Islet of Langerhans (tissue), 1 donor: ENCODE measurements around the gene TTLL5.

Experiments used
- FAIRE-seq: peaks from one replicate; lab custom pipeline; 2011; peaks lifted over from hg19 to GRCh38; lab: Jason Lieb, UNC

The TTLL5 gene

GRCh38 chr14:75736845-75737485 lies 75.9 kb downstream of the TTLL5 start:
- FAIRE-seq, result no peak

- no peak for FAIRE-seq
Measured at GRCh38 chr14:75738192-75738591, 77.1 kb downstream of the TTLL5 start.

GRCh38 chr14:75742867-75743266 lies 81.8 kb downstream of the TTLL5 start:
- no peak for FAIRE-seq

GRCh38 chr14:75747899-75748298 lies 86.9 kb downstream of the TTLL5 start:
- no peak for FAIRE-seq

- no peak for FAIRE-seq
Measured at GRCh38 chr14:75748336-75748735, 87.3 kb downstream of the TTLL5 start.

GRCh38 chr14:75751296-75751695 lies 90.2 kb downstream of the TTLL5 start:
- no peak for FAIRE-seq

- no peak for FAIRE-seq
Measured at GRCh38 chr14:75752086-75752485, 91.0 kb downstream of the TTLL5 start.

- FAIRE-seq, result no peak
Measured at GRCh38 chr14:75752907-75753594, 92.0 kb downstream of the TTLL5 start.

GRCh38 chr14:75753696-75754095 lies 92.7 kb downstream of the TTLL5 start:
- no peak for FAIRE-seq

- FAIRE-seq, result no peak
Measured at GRCh38 chr14:75757644-75758402, 96.8 kb downstream of the TTLL5 start.

GRCh38 chr14:75764020-75764419 lies 103.0 kb downstream of the TTLL5 start:
- FAIRE-seq, result no peak

- FAIRE-seq, result no peak
Measured at GRCh38 chr14:75769047-75769685, 108.1 kb downstream of the TTLL5 start.

- no peak for FAIRE-seq
Measured at GRCh38 chr14:75770635-75771034, 109.6 kb downstream of the TTLL5 start.

- no peak for FAIRE-seq
Measured at GRCh38 chr14:75771595-75771994, 110.5 kb downstream of the TTLL5 start.

- no peak for FAIRE-seq
Measured at GRCh38 chr14:75773046-75773445, 112.0 kb downstream of the TTLL5 start.

- no peak for FAIRE-seq
Measured at GRCh38 chr14:75781096-75781495, 120.0 kb downstream of the TTLL5 start.

- no peak for FAIRE-seq
Measured at GRCh38 chr14:75783184-75783583, 122.1 kb downstream of the TTLL5 start.

- FAIRE-seq, result no peak
Measured at GRCh38 chr14:75783602-75784313, 122.7 kb downstream of the TTLL5 start.

GRCh38 chr14:75784314-75784686 lies 123.3 kb downstream of the TTLL5 start:
- FAIRE-seq, result no peak

- FAIRE-seq, result no peak
Measured at GRCh38 chr14:75793806-75794205, 132.8 kb downstream of the TTLL5 start.

- FAIRE-seq, result no peak
Measured at GRCh38 chr14:75794615-75795038, 133.6 kb downstream of the TTLL5 start.

GRCh38 chr14:75800792-75801191 lies 139.7 kb downstream of the TTLL5 start:
- FAIRE-seq, result no peak
